Activated T-helper 9 cell treated with anti-CD3 and anti-CD28 coated beads, Interleukin-2, amount 50 U/mL, for 16 hours (primary cell): Measurements from ENCODE around the gene MYH7.
A peak's percentile ranks its signal among the peaks of the same experiment; 100 is the strongest.
"Not testable (repeated sequence)": the region's sequence is repeated elsewhere in the genome, so short reads cannot be mapped to it uniquely, and the experiment has no call there.

Source experiments
- DNase-seq: peaks from one replicate; pipeline ENCODE4 v3.0.0-alpha.2; 2020; ENCODE audit warnings: low read depth

The MYH7 gene

DNA sequence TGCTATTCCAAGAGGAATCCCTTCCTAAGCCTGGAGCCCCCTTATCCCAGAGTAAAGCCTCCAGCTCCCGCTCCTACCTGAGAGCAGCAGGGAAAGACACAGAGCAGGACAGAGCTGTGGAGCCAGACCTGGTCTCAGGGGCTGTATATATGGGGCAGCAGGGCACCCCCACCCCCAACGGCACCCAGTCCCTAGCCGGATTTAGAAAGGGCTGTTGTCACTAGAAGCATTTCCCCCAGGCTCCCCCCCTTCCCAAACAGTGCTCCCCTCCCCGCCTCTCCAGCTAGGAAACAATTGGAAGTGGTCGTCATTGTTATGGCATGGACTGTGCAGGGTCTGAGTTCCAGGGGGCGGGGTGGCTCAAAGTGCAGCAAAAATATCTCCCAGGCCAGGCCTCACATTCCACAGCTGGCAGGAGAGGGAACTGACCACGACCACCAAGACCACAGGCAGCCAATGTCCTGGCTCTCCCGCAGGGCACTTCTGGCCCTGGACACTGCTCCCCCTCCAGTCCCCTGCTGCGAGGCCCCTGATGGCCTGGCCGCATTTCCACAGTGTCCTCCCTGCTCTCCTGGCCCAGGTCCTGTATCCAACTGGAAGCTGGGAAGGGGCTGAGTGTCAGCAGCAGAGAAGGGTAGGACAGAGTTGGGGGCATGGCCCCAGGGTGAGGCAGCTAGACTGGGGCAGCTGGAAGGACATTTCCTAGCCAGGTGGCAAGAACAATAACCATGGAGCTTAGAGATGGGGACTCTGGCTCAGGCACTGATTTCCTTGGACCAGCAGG is at the start of gene MYH7:
Gene MYH7, minus strand, starts transcription at position 118 of the 784 bp plus-strand sequence. CDS start 1,928 bp downstream, outside the sequence.
- no peak for DNase-seq

DNA sequence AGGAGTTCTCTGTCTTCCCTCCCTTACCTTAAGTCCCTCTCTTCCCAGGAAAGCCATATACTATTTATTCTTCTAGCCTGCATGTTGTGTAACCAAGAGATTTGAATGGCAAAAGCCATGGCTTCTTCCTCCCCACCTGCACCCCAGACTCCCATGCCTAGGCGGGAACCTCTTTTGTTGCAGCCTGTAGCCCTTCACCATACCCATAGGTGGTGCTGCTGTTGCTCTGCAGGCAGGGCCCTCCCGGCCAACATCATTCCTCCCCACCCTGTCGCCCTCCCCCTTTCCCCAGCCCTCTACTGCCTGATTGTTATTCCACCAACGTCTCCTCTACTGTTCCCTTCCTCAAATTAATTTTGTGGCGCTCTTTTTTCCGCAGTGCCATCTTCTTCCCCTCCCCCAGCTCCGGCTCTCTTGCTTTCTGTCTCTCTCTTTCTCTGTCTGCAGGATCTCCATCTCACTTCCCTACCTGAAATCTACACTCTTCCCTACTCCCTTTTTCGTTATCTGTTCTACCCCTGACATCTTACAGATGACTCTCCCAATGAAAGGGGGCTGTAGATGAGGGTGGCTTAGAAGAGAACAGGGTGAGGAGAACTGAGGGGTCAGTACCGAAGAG is 47.9 kb upstream of the MYH7 start:
- DNase-seq: no peak

DNA sequence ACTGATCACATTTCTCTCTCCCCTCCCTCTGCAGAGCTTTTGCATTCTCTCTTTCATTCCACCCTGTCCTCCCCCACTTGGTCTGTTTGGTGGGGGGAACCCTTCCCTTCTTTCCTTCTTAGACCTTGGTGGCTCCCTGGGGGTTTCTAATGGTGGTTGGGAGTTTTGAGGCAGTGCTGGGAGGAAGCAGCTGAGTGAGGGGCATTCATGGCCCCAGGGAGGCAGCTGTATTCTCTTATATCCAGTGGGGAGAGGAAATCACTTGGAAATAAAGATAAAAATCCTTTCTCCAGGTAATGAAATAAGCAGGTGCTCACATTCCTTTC is 47.3 kb upstream of the MYH7 start:
- DNase-seq: no peak

DNA sequence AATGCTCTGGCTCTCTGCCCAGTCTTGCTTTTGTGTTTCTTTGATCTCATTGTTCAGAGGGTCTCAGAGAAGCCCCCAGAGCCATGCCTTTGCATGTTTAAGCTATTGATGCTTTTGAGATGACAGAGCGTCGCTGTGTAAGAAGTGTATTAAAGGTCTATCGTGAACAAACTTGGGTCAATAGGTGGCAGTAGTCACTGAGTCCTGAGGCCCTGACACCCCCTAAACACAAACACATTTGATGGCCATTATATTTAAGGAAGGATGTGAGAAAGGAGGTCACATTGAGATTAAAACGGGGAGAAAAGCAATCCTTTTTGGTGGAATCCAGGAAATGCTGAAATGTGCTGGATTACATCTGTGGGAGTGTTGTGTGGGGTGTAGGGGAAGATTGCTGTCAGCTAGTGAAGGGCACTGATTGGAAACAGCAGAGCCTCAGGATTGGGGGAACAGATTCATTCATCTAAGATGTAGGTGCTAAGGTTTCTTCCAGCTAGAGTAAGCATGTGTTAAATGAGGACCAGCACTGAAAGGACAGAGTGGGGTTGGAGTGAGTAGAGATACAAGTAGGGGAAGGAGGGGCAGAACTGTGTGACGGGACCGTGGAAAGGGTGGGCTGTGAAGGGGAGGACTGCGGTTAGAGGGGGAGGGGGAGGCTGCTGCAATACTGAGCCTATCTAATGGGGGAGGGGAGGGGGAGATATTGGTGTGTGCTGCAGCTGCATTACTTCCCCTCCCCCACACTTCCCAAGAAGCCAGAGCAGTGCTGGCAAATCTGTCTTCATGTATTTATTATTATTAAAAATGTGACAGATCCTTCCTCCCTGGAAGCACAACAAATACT is 46.7 kb upstream of the MYH7 start:
- no peak for DNase-seq

DNA sequence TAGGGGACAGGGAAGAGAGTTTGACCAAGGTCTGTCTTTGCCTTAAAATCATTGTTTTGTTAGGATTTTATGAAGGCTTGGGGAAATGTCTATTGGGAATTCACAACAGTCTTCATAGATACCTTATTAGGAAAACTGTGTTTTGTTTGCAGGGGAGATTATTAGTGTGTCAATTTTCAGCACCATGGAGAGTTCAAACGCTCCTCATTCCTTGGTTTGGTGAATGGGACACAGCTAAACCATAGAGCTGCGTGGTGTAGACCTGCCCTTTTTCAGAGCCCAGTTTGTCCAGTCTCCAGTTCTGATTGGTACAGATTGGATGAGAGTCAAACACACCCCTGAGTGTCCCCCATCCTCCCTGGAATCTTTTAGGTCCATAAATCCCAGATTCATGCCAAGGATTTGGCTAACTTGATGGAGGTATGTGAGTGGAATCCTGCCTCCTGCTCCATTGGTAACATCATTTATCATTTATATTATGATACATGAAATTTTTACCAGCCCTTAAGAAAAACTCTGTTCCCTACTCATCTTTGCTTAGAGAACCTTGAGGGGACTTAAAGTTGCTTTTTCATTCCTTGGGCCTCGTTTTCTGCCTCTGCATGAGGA is 46.0 kb upstream of the MYH7 start:
- DNase-seq: no peak

DNA sequence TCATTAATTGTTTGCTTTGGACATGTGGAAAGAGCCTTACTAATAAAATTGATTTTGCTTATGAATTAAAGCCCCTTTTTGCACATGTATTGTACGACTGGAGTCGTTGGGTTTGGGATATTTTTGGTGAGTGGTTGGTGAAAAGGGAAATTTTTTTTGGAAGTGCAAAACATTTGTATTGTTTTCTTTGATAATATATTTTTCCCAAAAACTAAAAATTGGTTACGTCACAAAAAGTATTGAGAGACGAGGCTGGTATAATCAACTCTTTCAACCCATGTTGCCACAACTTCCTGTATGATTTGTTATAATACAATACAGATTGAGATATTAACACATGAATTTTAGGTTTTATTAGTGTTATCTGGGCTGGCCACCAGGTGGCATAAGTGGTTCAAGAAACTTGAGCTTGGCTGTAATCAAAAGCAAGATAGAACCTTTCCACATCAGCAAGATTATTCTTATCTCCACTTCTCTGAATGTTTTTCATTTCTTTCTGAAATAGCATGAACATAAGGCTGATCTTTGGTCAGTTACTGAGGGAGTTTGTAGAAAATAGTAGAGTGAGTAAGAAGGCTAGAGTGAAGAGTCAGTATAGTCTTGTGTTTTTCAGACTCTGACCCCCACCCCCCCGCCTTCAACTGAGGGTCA is 42.8 kb upstream of the MYH7 start:
- peak; percentile 30 for DNase-seq

DNA sequence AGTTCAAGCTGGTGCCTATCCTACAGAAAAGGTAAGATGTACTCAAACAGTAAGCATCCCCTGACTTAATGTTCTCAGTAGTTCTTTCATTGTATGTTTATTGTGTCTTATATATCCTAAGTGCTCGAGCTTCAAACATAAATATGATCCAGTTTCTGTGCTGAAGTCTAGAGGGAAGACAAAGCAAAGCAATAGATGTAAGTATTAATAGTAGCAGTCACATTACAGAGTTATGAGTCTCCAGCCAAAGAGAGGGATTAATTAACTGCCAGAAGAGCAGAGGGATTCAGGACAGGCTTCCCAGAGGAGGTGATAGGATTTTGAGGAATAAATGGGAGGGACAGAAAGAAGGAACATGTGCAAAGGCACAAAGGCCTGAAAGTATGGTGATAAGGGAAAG is 35.5 kb upstream of the MYH7 start:
- no peak for DNase-seq

DNA sequence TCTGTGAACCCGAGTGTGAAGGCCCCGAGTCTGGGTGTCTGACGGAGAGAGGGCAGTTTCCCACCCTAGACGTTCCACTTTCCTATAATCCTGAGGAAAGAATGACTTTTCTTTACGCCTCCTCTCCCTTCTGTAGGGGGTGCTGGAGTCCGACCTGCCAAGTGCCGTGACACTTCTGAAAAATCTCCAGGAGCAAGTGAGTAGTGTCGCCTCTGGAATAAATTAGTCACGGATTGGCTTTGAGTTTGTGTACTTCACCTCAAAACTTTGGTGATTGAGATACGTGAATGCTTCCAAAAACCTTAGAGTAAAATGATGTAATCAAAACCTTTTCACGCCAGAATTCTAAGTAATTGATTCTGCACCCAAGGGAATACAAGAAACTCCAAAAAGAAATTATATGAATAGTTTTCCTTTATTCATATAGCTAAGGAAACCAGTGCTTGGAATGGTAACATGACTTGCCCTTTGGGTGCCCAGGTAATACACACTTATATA is 34.5 kb upstream of the MYH7 start:
- no peak for DNase-seq

DNA sequence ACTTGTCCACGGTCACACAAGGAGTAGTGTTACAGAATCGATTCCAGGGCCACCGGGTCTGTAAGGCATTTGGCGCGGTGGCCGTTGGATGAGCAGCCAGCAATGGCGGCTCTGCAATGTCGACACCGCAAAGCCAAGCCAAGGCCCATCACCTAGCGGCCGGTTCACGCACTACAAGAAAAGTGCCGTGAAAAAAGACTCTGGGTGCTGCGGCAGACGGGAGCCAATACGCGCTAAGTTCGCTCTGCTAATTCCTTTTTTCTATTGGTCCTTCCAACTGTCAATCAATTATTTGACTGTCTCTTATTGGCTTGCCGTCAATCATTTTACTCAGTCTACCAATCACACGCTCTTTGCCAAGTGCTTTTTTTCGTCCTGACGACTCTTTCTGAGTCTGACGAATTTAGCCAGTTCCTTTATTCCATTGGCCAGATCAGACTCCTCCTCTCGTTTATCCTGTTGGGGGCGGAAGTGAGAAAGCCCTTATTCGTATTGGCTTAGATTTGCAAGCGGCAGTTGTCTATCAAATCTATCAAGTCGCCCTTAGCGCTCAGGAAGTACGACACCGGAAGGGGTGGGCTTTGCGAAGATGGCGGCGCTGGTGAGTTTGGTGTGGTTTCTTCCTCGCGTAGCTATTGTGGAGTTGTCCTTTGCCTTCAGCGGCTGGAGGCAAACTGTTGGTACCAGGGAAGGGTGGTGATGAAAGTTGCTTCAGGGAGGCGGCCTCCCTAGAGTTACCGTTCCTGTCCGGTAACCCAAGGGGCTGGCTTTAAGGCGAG is 33.9 kb upstream of the MYH7 start, which contains the start of gene NGDN:
Gene NGDN, plus strand, starts transcription at position 577 of the 779 bp plus-strand sequence. Its CDS starts 13 bp downstream, at position 590.
- peak; percentile 84 for DNase-seq

DNA sequence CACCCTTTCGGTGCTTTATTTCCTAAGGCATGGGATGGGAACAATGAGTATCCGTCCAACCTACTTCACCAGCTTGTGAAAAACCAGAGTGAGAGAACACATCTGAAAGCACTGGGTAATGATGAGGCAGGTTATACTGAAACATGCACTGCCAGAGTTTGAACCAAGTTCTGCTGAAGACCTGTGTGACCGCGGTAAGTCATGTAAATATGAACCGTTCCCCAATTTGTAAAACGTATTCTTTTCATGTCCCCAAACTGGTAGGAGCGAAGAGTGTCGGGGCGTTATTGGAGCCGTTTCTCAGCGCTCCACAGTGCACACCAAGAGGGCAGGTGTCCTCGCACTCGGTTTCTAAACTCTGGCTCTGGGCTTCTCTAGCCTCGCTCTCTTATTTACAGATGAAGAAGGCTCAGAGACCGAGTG is 33.3 kb upstream of the MYH7 start:
- DNase-seq: no peak

DNA sequence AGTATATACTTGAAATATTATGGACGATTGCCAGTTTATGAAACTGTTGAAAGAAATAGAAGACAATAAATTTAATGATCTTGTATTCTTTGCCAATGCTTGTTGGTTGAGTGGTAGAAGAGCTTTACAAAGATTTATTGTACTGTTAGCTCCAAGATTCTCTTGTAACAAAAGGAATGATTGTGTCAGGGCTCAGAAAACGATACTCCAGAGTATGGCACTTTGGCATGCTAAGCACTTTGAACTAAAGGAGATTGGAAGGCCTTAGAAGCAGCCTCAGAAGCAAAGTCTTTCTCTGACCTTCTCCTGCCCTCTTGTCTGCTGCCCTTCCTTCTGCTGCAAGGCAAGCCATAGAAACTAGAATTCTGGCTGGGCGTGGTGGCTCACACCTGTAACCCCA is 29.8 kb upstream of the MYH7 start:
- no peak for DNase-seq

DNA sequence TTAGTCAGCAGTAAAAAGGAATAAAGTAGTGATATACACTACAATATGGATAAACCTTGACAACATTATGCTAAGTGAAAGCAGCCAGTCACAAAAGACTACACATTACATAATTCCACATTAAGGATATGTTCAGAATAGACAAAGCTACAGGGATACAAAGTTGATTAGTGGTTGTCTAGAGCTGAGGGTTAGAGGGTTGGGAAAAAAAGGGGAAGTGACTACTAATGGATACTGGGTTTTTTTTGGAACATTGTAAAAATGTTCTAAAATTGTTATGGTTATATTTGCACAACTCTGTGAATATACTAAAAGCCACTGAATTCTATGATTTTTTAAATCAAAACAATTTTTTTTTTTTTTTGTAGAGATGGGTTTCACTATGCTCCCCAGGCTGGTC is 29.2 kb upstream of the MYH7 start:
- DNase-seq: no peak

DNA sequence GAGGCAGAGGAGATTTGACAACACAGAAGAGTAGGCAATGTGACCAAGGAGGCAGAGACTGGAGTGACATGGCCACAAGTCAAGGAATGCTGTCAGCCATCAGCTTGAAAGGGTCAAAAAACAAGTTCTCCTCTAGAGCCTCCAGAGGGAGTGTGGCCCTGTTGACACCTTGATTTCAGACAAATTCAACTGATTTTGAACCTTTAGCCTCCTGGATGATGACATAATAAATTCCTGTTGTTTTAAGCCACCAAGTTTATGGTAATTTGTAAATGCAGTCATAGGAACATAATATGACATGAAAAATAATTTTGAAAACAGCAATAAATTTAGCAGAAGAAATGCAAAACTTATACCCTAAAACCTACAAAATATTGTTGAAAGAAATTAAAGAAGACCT is 25.5 kb upstream of the MYH7 start:
- no peak for DNase-seq

DNA sequence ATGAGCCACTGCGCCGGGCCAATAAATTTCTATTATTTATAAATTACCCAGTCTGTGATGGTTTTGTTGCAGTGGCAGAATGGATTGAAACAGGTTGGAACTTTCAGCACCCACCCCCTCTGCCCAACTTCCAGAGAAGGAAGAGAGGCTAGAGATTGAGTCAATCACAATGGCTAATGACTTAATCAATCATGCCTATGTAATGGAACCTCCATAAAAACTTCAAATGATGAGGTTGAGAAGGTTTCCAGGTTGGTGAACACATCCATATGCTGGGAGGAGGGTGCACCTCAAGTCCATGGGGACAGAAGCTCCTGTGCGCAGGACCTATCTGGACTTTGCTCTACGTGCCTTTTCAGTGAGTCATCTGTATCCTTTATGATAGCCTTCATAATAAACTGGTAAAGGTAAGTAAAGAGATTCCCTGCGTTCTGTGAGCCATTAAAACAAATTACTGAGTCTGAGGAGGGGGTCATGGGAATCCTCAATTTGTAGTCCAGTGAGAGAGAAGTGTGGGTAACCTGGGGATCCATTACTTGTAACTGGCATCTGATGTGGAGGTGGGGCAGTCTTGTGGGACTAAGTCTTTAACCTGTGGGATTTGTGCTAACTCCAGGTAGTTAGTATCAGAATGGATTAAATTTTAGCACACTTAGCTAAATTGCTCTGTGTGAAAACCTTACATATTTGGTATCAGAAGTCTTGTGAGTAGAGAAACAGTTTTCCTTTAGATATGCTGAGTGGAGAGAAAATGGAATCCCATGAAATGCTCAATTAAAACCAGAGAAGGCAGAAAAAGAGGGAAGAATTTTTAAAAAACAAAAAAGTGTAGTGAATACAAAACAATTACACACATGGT is 22.4 kb upstream of the MYH7 start:
- DNase-seq: no peak

DNA sequence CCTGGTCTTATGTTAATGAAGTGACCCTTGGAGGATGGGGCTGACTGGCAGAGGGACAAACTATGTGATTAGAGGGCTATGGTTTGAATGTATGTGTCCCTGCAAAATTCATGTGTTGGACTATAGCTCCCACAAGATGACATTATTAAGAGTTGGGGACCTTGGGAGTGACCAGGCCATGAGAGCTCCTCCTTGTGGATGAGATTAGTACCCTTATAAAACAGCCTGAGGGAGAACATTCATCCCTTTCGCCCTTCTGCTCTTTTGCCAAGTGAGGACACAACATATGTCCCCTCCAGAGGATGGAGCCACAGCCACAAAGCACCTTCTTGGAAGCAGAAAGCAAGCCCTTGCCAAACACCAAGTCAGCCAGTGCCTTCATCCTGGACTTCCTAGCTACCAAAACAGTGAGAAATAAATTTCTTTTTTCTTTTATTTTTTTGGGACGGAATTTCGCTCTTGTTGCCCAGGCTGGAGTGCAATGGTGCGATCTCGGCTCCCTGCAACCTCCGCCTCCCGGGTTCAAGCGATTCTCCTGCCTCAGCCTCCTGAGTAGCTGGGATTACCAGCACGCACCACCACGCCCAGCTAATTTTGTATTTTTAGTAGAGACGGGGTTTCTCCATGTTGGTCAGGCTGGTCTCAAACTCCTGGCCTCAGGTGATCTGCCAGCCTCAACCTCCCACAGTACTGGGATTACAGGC is 21.6 kb upstream of the MYH7 start:
- DNase-seq: not testable (repeated sequence)

DNA sequence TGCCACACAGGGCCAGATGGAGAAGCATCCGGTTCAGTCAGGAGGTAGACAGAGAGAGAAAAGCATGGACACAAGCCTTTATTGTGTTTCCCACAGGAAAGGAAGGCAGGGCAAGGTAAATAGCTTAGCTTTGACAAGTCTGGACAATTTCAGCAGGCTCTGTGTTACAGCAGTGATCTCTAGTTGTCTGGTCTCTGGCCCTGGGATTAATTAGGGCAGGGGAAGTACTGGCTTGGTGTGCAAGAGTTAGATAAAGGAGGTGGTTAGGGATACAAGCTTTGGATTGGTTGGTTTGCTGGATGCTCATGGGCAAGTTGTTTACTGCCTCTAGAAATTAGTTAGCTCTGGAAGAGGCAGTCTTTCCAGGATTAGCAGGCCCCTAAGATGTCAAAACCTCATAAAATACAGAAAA is 19.0 kb upstream of the MYH7 start:
- no peak for DNase-seq

DNA sequence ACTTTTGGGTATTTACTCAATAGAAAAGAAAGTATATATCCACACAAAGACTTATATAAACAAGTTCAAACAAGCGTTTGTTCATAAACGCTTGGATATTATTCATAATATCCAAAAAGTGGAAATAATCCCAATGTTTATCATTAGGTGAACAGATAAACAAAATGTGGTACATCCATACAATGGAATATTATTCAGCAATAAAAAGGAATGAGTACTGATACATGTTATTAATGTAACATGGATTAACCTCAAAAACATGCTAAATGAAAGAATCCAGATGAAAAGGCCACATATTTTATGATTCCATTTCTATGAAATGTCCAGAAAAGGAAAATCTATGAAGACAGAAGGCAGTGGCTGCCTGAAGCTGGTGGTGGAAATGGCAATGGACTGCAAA is 16.8 kb upstream of the MYH7 start:
- no peak for DNase-seq

DNA sequence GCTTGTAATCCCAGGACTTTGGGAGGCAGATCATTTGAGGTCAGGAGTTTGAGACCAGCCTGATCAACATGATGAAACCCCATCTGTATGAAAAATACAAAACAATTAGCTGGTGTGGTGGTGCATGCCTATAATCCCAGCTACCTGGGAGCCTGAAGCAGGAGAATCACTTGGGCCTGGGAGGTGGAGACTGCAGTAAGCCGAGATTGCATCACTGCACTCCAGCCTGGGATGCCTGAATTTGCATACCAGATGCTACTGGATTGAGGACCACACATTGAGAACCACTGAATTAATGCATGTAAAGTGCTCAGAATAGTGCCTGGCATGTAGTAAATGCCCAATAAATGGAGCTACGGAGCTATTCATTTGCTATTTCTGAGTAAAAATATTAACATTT is 14.9 kb upstream of the MYH7 start:
- DNase-seq: no peak

DNA sequence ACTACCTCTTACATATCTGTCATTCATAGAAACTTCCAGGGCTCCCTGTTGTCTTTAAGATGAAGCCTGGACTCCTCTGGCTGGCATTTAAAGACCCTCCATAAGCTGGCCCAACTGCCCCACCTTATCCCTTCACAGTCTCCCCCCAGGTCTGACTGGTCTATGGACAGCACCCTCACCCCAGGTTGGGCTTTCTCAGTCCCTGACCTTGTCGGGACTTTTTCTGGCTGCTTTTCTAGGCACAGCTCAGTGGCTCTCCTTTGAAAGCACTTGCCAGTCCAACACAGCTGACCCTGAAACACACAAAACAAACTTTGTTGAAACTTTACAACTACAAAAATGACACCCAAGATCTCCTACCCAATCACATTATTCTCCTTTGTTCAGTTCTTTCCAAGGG is 13.9 kb upstream of the MYH7 start:
- no peak for DNase-seq
